HL-60/S4 treated with phorbol 12-myristate 13-acetate at 8.2 ng/mL for 4 days and 3 days (cell line): ENCODE data around the gene APOBEC4.
"Not testable (repeated sequence)": the region's sequence is repeated elsewhere in the genome, so short reads cannot be mapped to it uniquely, and the experiment has no call there.

ENCODE experiments used
- in situ Hi-C: fragments of 300-500 bp; cut with MboI; formaldehyde crosslinking; loops from 2 replicates; pipeline ENCODE4 v1.15.0; 2022; ENCODE audit warnings: low sequenced_read_pairs

APOBEC4 gene, protein sequence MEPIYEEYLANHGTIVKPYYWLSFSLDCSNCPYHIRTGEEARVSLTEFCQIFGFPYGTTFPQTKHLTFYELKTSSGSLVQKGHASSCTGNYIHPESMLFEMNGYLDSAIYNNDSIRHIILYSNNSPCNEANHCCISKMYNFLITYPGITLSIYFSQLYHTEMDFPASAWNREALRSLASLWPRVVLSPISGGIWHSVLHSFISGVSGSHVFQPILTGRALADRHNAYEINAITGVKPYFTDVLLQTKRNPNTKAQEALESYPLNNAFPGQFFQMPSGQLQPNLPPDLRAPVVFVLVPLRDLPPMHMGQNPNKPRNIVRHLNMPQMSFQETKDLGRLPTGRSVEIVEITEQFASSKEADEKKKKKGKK

DNA sequence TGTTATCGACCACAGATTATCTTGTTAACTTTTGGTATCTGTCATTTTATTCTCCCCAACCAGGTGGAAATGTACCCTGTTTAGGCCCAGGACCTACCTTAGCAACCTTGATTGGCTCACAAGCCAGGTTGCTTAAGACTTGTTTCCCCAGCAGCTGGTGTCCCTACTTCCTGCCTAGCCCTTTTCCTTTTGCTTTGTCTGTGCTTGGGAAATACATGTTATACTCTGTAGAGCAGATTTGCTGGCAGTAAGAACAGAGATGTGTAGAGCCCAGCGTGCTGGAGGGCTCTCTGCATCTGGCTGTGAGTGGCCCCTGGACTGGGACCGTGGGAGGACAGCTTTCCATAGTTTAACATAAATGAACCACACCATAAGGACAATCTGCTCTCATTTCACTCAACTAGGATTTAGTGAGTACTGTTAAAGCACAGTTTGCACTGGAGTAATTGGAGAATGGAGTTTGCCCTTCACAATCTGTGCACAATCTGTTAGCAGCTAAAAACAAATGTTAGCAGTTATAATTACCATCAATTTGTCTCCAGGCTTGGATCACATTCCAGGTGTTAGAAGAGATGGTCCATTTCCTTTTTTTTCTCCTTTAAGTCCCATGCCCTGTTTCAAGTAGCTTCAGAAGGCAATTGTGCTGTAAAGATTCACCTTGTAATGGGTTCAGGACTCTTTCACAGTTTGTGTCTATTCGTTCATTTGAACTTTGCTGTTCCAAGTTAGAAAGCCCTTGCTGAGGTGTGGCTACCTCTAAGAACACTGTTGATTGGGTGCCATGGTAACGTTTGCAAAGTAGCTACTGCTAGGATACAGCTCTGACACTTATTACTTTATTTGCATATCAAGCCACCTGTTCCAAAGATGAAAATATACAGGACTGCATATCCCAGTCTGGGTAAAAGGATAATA lies at the start of gene APOBEC4:
Gene APOBEC4 (minus strand): TSS at position 770 of the 915 bp plus-strand sequence. CDS start 4,535 bp downstream, outside the sequence.
- in situ Hi-C loops, result loop anchor here (25.0 kb wide), 1 partner anchor 259 kb away; no protein-coding TSS in a partner anchor

DNA sequence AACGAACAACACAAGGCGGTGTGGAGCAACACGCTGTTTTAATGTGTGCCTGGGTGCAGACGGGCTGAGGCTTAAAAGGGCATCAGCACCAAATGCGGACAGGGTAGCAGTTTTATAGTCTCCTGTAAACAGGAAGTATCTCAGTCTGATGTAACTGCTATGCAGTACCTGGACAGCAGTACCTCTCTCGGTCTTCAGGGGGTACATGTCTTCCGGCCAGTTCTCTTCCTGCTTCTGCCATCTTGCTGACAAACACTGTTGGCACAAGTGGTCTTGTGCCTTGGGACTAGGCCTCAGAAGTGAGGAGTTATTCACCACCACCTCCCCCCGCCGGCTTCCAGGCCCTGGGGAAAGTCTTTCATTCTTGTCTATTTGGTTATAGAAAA lies 49.7 kb upstream of the APOBEC4 start:
- in situ Hi-C loops, result no loop called here

DNA sequence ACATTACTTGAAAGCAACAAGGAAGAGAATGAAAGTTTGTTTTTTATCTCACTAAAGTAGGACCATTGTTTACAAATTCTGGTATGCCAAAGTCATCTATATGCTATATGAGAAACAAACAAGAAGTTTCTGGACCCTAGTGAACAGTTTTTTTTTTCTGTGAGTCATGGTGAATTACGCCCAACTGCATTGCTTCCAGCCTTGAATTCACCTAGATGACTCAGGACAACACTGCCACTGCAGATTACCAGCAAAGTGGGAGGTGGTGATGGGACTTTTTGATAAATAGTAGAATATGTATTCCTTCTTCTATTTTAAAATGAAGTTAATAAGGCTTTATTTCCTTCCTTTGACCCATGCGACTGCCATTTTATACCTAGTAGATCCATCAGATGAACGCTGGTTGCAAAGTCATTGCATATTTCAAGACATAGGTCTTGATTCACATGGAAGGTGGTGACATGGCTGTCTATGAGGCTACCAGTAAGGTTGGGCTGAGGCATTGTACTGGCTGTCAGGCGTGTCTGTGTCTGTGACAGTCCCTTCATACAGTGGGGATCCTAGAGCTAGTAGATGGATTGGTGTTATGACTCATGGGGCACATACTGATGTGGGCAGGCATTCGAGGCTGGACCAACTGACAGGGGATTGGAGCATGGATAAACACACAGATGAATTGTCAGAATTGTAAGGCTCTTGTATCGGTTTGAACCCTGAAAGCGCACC lies 49.1 kb upstream of the APOBEC4 start:
- in situ Hi-C loops, result no loop called here

DNA sequence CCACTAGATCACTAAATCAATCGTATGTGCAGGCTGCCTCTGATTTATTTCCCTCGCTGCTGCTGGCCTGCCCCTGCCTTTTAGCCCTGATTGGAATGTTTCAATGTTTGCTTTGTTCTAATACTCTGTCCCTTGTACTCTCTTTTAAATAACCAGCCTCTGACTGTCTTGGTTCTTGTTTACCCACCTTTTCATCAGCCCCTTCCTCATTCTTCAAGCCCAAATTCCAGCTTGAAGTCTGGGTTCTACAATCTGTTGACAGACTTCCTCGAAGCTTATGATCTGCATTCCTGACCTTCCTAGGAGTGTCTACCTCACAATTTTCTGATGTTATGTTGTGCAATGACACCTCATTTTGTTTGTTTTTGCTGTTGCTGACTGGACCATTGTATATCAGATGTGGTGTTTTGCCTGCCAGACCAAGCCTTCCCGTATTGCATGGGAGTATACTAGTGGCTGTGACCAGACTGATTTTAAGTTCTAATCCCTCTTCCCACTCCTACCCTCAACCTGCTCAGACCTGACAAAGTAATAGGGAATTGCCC lies 46.6 kb upstream of the APOBEC4 start:
- in situ Hi-C loops, result no loop called here

DNA sequence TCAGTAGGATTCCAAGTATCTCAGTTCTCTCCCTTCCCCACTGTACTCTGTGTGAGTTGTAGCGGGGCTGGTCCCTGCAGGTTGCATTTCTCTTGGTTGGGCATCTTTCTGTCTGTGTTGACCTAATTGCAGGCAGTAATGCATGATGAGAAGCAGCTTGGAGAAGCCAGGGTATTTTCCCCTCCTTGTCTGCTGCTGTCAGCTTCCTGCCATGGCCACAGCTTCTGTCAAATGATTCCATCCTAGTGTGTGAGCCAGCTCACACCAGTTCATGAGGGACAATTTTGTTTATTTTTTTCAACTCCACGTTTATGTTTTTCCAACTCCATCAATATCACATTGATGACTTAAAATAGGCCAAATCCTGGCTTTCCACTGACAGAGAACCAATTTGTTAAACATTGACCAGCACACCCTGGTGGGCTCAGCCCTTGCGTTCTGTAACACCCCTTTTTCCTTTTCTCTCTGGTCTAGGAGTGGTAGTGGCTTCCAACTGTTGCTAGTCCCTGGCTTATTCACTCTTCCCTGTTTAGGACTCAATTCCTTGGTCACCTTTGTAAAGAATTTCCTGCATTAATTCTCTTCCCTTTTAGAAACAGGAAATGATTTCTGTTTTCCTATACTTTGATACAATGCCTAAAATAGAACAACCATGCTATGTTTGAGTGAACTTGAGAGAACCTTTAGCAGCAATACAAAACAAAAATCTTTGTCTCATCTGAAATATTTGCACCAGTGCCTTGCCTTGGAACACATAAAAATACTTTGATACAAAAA lies 44.9 kb upstream of the APOBEC4 start:
- in situ Hi-C loops, result no loop called here

DNA sequence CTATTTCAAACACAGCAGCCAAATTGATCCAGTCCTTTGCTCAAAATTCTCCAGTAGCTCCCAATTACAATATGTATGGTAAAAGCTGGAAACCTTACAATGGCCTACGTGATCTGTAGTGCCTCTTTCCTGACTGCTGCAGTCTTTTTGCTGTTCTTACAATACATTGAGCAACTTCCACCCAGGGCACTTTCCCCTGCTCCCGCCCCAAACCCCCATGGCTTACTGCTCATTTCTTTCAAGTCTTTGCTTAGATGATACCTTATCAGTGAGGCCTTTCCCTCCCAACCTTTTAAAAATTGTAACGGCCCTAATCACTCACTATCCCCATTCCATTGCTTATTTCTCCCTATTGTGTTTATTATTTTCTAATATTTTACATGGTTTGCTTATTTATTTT lies 43.9 kb upstream of the APOBEC4 start:
- in situ Hi-C loops, result no loop called here

DNA sequence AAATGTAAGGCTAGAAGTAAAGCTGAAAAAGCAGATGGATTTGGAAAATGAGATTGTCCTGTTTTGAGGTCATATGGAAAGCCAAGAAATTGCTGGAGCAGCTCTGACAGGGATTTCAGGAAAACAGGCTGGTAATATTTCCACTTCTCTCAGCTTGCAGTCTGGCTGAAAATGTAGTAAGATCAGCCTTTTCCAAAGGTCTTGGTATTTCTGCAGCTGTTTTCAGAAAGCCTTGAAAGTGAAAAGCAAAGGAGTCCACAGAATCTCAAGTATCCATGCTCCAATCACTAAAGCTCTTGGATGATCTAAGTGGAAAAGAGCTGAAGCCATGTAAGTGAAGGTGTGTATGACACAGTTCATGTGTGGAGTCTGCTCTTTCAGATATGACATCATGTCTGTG lies 41.6 kb upstream of the APOBEC4 start:
- in situ Hi-C loops, result no loop called here

DNA sequence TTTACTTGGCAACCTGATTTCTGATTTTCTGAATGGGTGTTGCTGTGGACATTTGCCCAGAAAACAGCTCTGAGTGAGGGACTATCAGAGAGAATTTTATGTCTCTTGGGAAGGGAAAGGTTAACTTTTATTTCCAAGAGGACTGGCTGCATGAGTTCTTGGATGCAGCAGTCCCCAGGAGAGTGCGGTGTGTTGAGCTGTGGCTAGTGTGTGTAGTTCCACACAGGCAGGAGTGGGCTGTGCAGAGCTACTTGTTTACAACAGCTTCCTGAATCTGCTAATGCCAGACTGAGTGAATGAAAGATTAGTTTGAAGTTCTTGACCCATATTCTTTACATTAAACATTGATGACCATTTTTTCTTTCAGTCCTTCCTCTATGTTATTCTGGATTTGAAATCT lies 41.0 kb upstream of the APOBEC4 start:
- in situ Hi-C loops, result no loop called here

DNA sequence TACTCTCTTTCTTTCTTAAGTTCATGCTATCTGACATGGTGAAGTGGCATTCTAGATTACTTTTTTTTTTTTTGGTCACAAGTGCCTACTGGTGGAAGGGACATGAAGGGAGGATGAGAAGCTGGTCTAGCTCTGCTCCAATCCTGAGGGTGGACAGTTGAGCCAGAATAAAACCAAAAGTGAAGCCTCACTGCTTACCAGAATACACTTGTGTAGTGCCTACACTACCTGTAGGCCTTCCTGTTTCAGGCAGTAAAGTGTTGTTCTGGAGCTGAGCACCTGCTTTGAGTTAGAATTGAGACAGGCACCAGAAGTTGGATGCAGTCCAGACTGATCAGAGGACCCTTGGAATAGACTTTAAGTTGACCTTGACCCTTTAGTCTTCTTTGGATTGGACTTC lies 40.4 kb upstream of the APOBEC4 start:
- in situ Hi-C loops, result no loop called here

DNA sequence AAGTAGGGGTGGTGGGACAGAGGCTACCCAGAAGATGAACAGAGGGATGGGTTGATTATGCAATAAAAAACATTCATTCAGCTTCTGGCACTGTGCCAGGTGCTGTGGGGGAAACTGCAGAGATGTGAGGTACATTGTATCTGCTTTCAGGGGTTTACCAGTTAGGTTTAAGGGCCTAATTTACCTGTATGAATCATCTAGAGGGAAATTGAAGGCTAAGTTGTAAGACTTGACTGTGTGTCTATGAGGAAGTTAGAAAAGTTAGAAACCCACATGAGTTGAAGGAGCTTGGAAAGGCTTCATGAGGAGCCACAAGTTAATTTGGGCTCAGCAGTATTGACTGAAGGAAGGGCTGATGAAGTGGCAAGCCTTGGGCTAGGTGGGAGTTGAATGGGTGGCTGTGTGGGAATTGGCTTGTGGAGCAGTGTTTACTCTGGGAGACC lies 36.7 kb upstream of the APOBEC4 start:
- in situ Hi-C loops, result no loop called here

DNA sequence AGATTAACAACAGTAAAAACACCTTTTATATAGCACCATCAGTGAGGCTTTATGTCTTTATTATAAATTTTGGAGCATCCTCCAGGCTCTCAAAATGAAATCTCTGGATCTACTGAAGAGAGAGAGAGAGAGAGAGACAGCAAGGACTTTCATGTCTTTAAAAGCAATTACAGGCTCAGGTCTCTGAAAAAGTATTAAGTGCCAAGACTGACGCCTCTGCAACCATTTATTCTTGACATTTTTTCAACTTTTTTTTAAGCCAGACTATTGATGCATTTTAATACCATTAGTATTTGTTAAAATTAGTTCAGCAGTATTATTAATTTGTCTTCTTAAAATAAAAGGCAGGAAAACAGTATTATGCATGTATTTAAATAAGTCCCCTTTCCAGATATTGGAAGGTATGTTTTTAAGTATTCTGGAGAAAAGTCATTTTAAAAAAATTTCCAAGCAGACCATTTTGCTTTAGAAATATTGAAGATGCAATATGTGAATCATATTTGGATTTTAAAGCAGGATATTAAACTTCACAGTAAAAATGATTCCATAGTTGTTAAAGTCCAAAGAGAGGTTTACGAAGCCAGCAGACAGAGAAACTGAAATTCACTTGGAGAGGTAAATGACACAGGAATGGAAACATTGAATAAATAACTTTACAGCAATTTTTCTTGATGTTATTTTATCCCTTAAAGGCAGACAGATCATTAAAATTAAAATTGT lies 35.4 kb upstream of the APOBEC4 start:
- in situ Hi-C loops, result no loop called here

DNA sequence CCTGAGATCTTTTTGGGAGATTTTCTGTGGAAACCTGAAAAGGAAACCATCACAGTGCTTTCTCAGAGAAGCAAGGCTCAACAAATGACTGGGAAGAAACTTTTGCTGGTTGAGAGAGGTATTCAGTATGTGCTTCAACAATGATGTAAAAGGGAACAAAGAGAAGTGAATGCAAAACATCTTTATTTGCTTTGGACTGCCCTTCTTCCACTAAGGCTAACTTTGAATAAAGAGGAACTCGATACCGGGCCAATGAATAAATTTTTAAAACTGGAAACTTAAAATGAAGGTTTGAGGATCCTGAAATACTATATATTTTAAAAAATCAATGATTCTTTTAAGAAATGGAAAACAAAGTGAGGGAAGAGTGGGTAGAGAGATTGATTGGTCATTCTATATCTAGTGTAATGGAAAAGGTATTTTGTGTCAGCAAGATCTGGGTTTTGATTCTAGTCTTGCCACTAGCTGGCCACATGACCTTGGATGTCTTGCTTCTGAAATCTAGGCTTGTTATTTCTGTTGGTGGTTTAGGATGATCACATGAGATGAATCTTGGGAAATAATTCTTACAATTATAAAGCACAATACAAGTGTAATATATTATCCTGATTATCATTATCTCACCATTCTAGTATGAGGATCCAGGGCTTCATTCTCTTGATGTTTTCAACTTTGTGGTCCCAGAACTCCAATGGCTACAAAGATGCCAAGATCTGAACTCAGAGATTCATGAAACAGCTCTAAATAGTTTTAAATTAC lies 34.6 kb upstream of the APOBEC4 start:
- in situ Hi-C loops, result no loop called here

DNA sequence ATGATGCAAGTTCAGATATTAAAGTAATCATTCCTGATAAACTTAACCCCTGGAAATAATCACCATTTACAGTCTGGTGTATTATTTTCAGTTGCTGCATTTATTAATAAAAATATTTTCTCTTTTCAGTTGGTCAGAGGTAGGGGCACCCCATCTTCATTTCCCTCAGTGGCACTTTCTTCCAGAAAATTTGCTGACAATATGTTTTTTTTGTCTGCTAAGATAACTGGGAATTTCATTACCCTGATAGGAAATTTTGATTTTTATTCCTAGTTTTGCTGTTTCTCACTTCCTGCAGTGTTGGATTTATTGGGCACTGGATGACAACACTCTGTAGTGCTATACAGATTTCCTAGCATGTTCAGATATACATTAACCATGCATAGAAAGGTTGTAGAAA lies 33.1 kb upstream of the APOBEC4 start:
- in situ Hi-C loops, result no loop called here

DNA sequence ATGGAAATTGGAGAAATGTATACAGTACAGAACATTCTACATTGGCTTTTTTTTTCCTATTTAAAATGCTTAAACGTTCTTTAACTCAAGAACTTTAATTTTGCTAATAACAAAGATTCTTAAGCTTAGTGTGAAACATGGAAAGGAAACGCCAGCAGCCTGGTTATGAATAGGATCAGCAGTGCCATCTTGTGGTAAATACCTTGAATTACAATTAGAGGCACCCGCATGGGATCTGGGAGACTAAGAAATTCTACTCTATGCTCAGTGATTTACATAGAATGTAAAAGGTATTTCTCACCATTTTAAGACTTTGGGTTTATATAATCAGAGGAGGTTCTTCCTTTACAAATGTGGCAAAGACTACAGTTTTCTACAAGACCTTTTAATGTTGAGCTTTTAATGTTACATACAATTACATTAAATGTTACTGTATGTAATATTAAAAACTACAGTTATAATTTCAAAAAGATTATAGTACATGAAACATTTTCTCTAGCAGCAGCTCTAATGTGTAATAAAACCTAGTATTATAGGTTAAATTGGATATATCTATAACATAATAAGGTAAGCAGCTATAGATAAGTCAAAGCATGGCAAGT lies 32.1 kb upstream of the APOBEC4 start:
- in situ Hi-C loops, result no loop called here

DNA sequence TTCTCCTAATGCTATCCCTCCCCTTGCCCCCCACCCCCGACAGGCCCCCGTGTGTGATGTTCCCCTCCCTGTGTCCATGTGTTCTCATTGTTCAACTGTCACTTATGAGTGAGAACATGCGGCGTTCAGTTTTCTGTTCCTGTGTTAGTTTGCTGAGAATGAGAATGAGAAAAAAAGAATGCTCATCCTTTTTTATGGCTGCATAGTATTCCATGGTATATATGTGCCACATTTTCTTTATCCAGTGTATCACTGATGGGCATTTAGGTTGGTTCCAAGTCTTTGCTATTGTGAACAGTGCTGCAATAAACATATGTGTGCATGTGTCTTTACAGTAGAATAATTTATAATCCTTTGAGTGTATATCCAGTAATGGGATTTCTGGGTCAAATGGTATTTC lies 26.2 kb upstream of the APOBEC4 start:
- in situ Hi-C loops, result not testable (repeated sequence)

DNA sequence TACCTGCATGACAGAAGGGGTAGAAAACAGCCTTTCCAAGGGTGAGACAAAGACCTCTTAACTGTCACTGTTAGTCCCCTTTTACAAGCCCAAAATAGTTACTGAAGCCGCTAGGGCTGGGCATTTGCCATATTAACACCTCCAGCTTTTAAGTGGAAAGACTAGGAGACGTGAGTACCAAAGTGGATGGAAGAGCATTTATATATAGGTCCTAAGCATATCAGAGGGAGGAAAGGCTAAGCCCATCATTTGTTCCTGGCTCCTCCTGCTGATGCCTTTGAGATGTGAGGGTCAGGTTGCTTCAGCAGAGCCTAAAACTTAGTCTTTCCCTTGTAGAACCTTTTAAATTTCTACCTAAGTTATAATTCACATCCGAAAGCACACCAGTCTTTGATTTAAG lies 25.7 kb upstream of the APOBEC4 start:
- in situ Hi-C loops, result no loop called here

DNA sequence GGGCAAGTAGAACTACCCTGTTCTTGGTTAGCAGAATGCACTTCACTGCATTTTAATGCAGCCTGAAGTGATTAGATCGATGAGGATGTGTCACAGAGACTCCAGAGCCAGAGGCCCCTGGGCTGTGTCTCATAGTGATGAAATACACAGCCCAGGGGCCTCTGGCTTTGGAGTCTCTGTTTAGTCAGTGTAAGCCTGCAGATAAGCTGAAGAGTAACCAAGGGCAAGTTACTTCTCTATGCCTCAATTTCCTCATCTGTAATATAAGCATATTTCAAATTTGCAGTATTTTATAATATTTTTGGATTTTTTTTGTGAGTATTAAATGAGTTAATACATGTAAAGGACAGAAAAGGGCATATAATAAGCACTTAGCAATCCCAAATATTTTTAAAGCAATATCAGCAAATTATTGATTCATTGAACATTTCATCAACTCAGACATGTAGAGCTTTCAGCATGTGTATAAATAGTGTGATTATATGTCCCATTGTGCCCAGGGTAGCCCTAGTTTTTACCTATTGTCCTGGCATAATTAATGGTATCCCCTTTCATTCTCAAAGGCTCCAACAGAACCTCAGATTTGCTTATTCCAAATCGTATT lies 23.6 kb upstream of the APOBEC4 start:
- in situ Hi-C loops, result no loop called here
